H9 (cell line): ENCODE measurements around the gene LGR5. TPM values are rescaled to one million over a fixed set of nuclear protein-coding genes. Genes with fewer than 3 reads are reported as not detected.

Experiments used
- DNase-seq: peaks from one replicate; pipeline ENCODE4 v3.0.0-alpha.2; 2017
- H2AFZ ChIP-seq: one replicate; pipeline ENCODE4 v1.6.1; 2013; ENCODE audit warnings: mild to moderate bottlenecking, low read length, control low read depth, moderate library complexity
- H2AK5ac ChIP-seq: 2 replicates; pipeline ENCODE4 v1.6.1; 2013; ENCODE audit warnings: low read length, control low read depth, mixed read lengths; ENCODE audit not compliant: insufficient read length
- H2BK120ac ChIP-seq: one replicate; pipeline ENCODE4 v1.6.1; 2013; ENCODE audit warnings: low read depth, mild to moderate bottlenecking, low read length, control low read depth, inconsistent platforms; ENCODE audit not compliant: poor library complexity, severe bottlenecking
- H2BK12ac ChIP-seq: 2 replicates; pipeline ENCODE4 v1.6.1; 2013; ENCODE audit warnings: low read length, control low read depth, mixed read lengths, low read depth; ENCODE audit not compliant: insufficient read length
- H2BK15ac ChIP-seq: 2 replicates; pipeline ENCODE4 v1.6.1; 2013; ENCODE audit warnings: low read depth, low read length, control low read depth
- H2BK20ac ChIP-seq: one replicate; pipeline ENCODE4 v1.6.1; 2013; ENCODE audit warnings: low read depth, mild to moderate bottlenecking, low read length, control low read depth, inconsistent platforms; ENCODE audit not compliant: poor library complexity, severe bottlenecking
- H2BK5ac ChIP-seq: 2 replicates; pipeline ENCODE4 v1.6.1; 2013; ENCODE audit warnings: low read length, control low read depth, mixed read lengths; ENCODE audit not compliant: insufficient read length
- H3K14ac ChIP-seq: 2 replicates; pipeline ENCODE4 v1.6.1; 2013; ENCODE audit warnings: low read length, control low read depth; ENCODE audit not compliant: insufficient read depth
- H3K18ac ChIP-seq: 2 replicates; pipeline ENCODE4 v1.6.1; 2013; ENCODE audit warnings: low read depth, mild to moderate bottlenecking, mixed read lengths, low read length, control low read depth; ENCODE audit not compliant: insufficient read length
- H3K23ac ChIP-seq: 2 replicates; pipeline ENCODE4 v1.6.1; 2013; ENCODE audit warnings: low read length, control low read depth, mixed read lengths, low read depth; ENCODE audit not compliant: insufficient read length
- H3K23me2 ChIP-seq: 2 replicates; pipeline ENCODE4 v1.6.1; 2013; ENCODE audit warnings: low read depth, mild to moderate bottlenecking, mixed read lengths, low read length, control low read depth; ENCODE audit not compliant: insufficient read length, poor library complexity, severe bottlenecking
- H3K27ac ChIP-seq: 2 replicates; pipeline ENCODE4 v1.5.1; 2013; ENCODE audit warnings: low read length, control low read depth, mixed read lengths, low read depth; ENCODE audit not compliant: insufficient read length
- H3K27me3 ChIP-seq: 2 replicates; pipeline ENCODE4 v1.6.1; 2013; ENCODE audit warnings: low read length, control low read depth, inconsistent platforms; ENCODE audit not compliant: insufficient read depth
- H3K4ac ChIP-seq: 2 replicates; pipeline ENCODE4 v1.6.1; 2013; ENCODE audit warnings: low read depth, mild to moderate bottlenecking, control low read depth, inconsistent platforms, low read length, moderate library complexity
- H3K4me1 ChIP-seq: 2 replicates; pipeline ENCODE4 v1.6.1; 2013; ENCODE audit warnings: low read length, control low read depth, inconsistent platforms; ENCODE audit not compliant: insufficient read depth
- H3K4me2 ChIP-seq: 2 replicates; pipeline ENCODE4 v1.6.1; 2013; ENCODE audit warnings: low read length, control low read depth, mixed read lengths; ENCODE audit not compliant: insufficient read length, insufficient read depth
- H3K56ac ChIP-seq: 2 replicates; pipeline ENCODE4 v1.6.1; 2013; ENCODE audit warnings: low read depth, mild to moderate bottlenecking, mixed read lengths, low read length, control low read depth; ENCODE audit not compliant: insufficient read length
- H3K79me1 ChIP-seq: 2 replicates; pipeline ENCODE4 v1.6.1; 2013; ENCODE audit warnings: low read depth, mild to moderate bottlenecking, moderate library complexity, low read length, control low read depth, inconsistent platforms; ENCODE audit not compliant: insufficient read depth, poor library complexity, severe bottlenecking
- H3K79me2 ChIP-seq: 2 replicates; pipeline ENCODE4 v1.6.1; 2013; ENCODE audit warnings: low read length, control low read depth, inconsistent platforms; ENCODE audit not compliant: insufficient read depth
- H3K9ac ChIP-seq: 2 replicates; pipeline ENCODE4 v1.6.1; 2013; ENCODE audit warnings: low read length, control low read depth, mixed read lengths; ENCODE audit not compliant: insufficient read length; ENCODE audit errors: extremely low read depth
- H3K9me3 ChIP-seq: one replicate; pipeline ENCODE4 v1.6.1; 2013; ENCODE audit warnings: low read depth, low read length, inconsistent platforms; ENCODE audit not compliant: control insufficient read depth
- H3T11ph ChIP-seq: one replicate; pipeline ENCODE4 v1.6.1; 2013; ENCODE audit warnings: mild to moderate bottlenecking, low read length, control low read depth, inconsistent platforms
- H4K20me1 ChIP-seq: one replicate; pipeline ENCODE4 v1.6.1; 2013; ENCODE audit not compliant: control insufficient read depth, insufficient read length, insufficient read depth
- H4K5ac ChIP-seq: 2 replicates; pipeline ENCODE4 v1.6.1; 2013; ENCODE audit warnings: low read depth, mild to moderate bottlenecking, mixed read lengths, low read length, control low read depth; ENCODE audit not compliant: insufficient read length
- H4K8ac ChIP-seq: replicated peaks from 2 replicates; pipeline ENCODE4 v1.6.1; 2013; ENCODE audit warnings: low read length, control low read depth, mixed read lengths, low read depth; ENCODE audit not compliant: insufficient read length
- H4K91ac ChIP-seq: 2 replicates; pipeline ENCODE4 v1.6.1; 2013; ENCODE audit warnings: low read depth, mild to moderate bottlenecking, moderate library complexity, mixed read lengths, low read length, control low read depth; ENCODE audit not compliant: insufficient read length
- H3K27ac Mint-ChIP-seq, 3 experiments: 2 replicates in 2 of 3; 3 replicates in 1 of 3; pipeline ENCODE4 v1.8.0; 2020 to 2021; ENCODE audit warnings: mixed read lengths in 3 of 3, mild to moderate bottlenecking in 1 of 3, moderate library complexity in 1 of 3
- H3K27me3 Mint-ChIP-seq: 2 replicates; pipeline ENCODE4 v1.8.0; 2021; ENCODE audit warnings: low read depth, mild to moderate bottlenecking, moderate library complexity, mixed read lengths
- H3K36me3 Mint-ChIP-seq, 3 experiments: 2 replicates in 2 of 3; 3 replicates in 1 of 3; pipeline ENCODE4 v1.8.0; 2020 to 2021; ENCODE audit warnings: low read depth in 3 of 3, mixed read lengths in 3 of 3; ENCODE audit not compliant: insufficient read depth in 1 of 3
- H3K4me1 Mint-ChIP-seq, 2 experiments: 2 replicates each; pipeline ENCODE4 v1.8.0; 2020; ENCODE audit warnings: mixed read lengths in 2 of 2
- H3K4me3 Mint-ChIP-seq, 2 experiments: 2 replicates in 1 of 2; 3 replicates in 1 of 2; pipeline ENCODE4 v1.8.0; 2020 to 2021; ENCODE audit warnings: mild to moderate bottlenecking in 2 of 2, mixed read lengths in 2 of 2, moderate library complexity in 1 of 2
- H3K9me3 Mint-ChIP-seq, 2 experiments: 2 replicates in 1 of 2; 3 replicates in 1 of 2; pipeline ENCODE4 v1.8.0; 2020; ENCODE audit warnings: mild to moderate bottlenecking in 2 of 2, mixed read lengths in 2 of 2, moderate library complexity in 1 of 2
- WGBS: extraction: QIAGEN DNeasy Blood & Tissue Kit; methylation state at CpG from one replicate; pipeline ENCODE4 v1.1.7; 2013; ENCODE audit warnings: missing lambda C conversion rate, low lambda C conversion rate, mixed read lengths; ENCODE audit not compliant: insufficient read length; ENCODE audit errors: extremely low coverage; 5-methylcytosine and 5-hydroxymethylcytosine counted together
- total RNA-seq: library from RNA; stranded (reverse); gene quantifications from 2 replicates; pipeline ENCODE4 v1.2.1, GENCODE V29; 2021
- TF ChIP-seq, protein P1 (sequence below): fragments of 200-600 bp; sonication (generic); conservative IDR thresholded peaks from 3 replicates; pipeline ENCODE4 v1.8.0; 2021; ENCODE audit warnings: antibody characterized with exemption, mild to moderate bottlenecking

LGR5 gene
- total RNA-seq, 1 experiment from 2014 or later: 0.09 TPM

DNA sequence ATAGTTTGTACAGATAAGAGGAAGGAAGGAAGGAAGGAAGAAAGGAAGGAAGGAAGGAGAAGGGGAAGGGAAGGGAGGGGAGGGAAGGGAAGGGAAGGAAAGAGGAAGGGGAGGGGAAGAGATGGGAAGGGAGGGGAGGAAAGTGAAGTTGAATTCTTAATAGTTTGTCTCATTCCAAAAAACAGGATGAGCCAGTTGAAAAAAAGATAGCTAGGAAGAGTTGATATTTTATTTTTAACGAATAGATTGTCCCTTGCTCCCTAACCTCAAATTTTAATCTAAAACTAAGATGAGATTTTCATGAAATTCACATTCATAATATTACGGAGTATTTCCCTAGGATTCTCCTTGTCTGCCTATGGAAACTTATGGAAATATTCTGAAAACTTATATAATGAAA lies 143.3 kb downstream of the LGR5 start:
- Histone ChIP-seq H2BK12ac (no peak overlapping the region), H3K9me3 (no peaks in the 10 kb centered on the region), H3K14ac (no peak overlapping the region), H3K23me2 (no peaks in the 10 kb centered on the region), H2AFZ (no peak overlapping the region), H2BK120ac (no peak overlapping the region), H3K27me3 (no peaks in the 10 kb centered on the region), H4K5ac (no peak overlapping the region), H2BK5ac (no peak overlapping the region), H2BK20ac (no peak overlapping the region), H3K4me1 (no peaks in the 10 kb centered on the region), H4K20me1 (no peaks in the 10 kb centered on the region), H3K4me2 (no peak overlapping the region), H3K79me2 (no peaks in the 10 kb centered on the region), H3K79me1 (no peaks in the 10 kb centered on the region), H4K8ac (no peak overlapping the region), H3K23ac (no peak overlapping the region), H4K91ac (no peak overlapping the region), H2BK15ac (no peak overlapping the region), H3T11ph (no peak overlapping the region), H3K27ac (no peak overlapping the region), H2AK5ac (no peak overlapping the region), H3K4ac (no peak overlapping the region), H3K56ac (no peak overlapping the region), H3K9ac (no peak overlapping the region), H3K18ac (no peak overlapping the region)
- Mint-ChIP-seq H3K36me3 (no peaks in the 10 kb centered on the region), H3K27me3 (no peaks in the 10 kb centered on the region), H3K4me1 (peaks cover 0 to 3% of the 10 kb centered on the region in 2 experiments; a peak in 1 of 4 replicates), H3K9me3 (no peaks in the 10 kb centered on the region), H3K4me3 (no peak overlapping the region), H3K27ac (no peak overlapping the region)
- TF ChIP-seq, protein P1, sequence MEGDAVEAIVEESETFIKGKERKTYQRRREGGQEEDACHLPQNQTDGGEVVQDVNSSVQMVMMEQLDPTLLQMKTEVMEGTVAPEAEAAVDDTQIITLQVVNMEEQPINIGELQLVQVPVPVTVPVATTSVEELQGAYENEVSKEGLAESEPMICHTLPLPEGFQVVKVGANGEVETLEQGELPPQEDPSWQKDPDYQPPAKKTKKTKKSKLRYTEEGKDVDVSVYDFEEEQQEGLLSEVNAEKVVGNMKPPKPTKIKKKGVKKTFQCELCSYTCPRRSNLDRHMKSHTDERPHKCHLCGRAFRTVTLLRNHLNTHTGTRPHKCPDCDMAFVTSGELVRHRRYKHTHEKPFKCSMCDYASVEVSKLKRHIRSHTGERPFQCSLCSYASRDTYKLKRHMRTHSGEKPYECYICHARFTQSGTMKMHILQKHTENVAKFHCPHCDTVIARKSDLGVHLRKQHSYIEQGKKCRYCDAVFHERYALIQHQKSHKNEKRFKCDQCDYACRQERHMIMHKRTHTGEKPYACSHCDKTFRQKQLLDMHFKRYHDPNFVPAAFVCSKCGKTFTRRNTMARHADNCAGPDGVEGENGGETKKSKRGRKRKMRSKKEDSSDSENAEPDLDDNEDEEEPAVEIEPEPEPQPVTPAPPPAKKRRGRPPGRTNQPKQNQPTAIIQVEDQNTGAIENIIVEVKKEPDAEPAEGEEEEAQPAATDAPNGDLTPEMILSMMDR: no peak
- no CpG with 5 or more reads among the region's 2 CpGs for WGBS
- no peak for DNase-seq
